Measurements from ENCODE around the gene RASA3.
A peak's percentile ranks its signal among the peaks of the same experiment; 100 is the strongest.

Gene RASA3

GRCh38 chr13:114054830-114055439 lies 77.5 kb downstream of the RASA3 start:
- no peak for DNase-seq (ENCODE audit: low spot score)

- no peak for DNase-seq (ENCODE audit: low spot score)
These were observed 78.2 kb downstream of the RASA3 start for GRCh38 chr13:114054264-114054663.

GRCh38 chr13:114053026-114053425 lies 79.4 kb downstream of the RASA3 start:
- no peak for DNase-seq (ENCODE audit: low spot score)

- DNase-seq (ENCODE audit: low spot score): no peak
These were observed 81.6 kb downstream of the RASA3 start for GRCh38 chr13:114050536-114051450.

- DNase-seq (ENCODE audit: low spot score): no peak
These were observed 82.8 kb downstream of the RASA3 start for GRCh38 chr13:114049626-114050101.

- DNase-seq (ENCODE audit: low spot score): no peak
These were observed 83.4 kb downstream of the RASA3 start for GRCh38 chr13:114049026-114049425.

GRCh38 chr13:114048443-114048842 lies 84.0 kb downstream of the RASA3 start:
- no peak for DNase-seq (ENCODE audit: low spot score)

- no peak for DNase-seq (ENCODE audit: low spot score)
These were observed 85.0 kb downstream of the RASA3 start for GRCh38 chr13:114047358-114047881.

GRCh38 chr13:114046431-114046975 lies 85.9 kb downstream of the RASA3 start:
- no peak for DNase-seq (ENCODE audit: low spot score)

- DNase-seq (ENCODE audit: low spot score): peak; percentile 71
These were observed 87.2 kb downstream of the RASA3 start for GRCh38 chr13:114045113-114045735.

- no peak for DNase-seq (ENCODE audit: low spot score)
These were observed 87.9 kb downstream of the RASA3 start for GRCh38 chr13:114044486-114044885.

- no peak for DNase-seq (ENCODE audit: low spot score)
These were observed 88.9 kb downstream of the RASA3 start for GRCh38 chr13:114043421-114044053.

GRCh38 chr13:114042066-114042815 lies 90.2 kb downstream of the RASA3 start:
- DNase-seq (ENCODE audit: low spot score): no peak

GRCh38 chr13:114041493-114041892 lies 90.9 kb downstream of the RASA3 start:
- DNase-seq (ENCODE audit: low spot score): no peak

GRCh38 chr13:114039471-114040141 lies 92.8 kb downstream of the RASA3 start:
- DNase-seq (ENCODE audit: low spot score): no peak

- DNase-seq (ENCODE audit: low spot score): no peak
These were observed 93.5 kb downstream of the RASA3 start for GRCh38 chr13:114038900-114039299.

GRCh38 chr13:114038211-114038613 lies 94.2 kb downstream of the RASA3 start:
- no peak for DNase-seq (ENCODE audit: low spot score)

GRCh38 chr13:114037674-114038073 lies 94.7 kb downstream of the RASA3 start:
- DNase-seq (ENCODE audit: low spot score): no peak

GRCh38 chr13:114035583-114036531 lies 96.6 kb downstream of the RASA3 start:
- peak; percentile 95 for DNase-seq (ENCODE audit: low spot score)
